Activated gamma-delta T cell treated with anti-CD3 and anti-CD28 coated beads, Interleukin-2, amount 50 U/mL, for 16 hours (primary cell): ENCODE data around the gene HSP90AB1.

Experiments
- DNase-seq: peaks from one replicate; pipeline ENCODE4 v3.0.0-alpha.2; 2020; ENCODE audit warnings: low read depth

HSP90AB1 gene

GRCh38 chr6:44269178-44269920, 22.4 kb downstream of the HSP90AB1 start:
- DNase-seq = no peak

GRCh38 chr6:44269921-44270525, 23.1 kb downstream of the HSP90AB1 start, which contains the start of gene TMEM151B:
TMEM151B (plus strand) TSS chr6:44270450; CDS start chr6:44270743, 293 bp downstream.
- DNase-seq = no peak

GRCh38 chr6:44270526-44271405, 23.9 kb downstream of the HSP90AB1 start:
- no peak for DNase-seq

- DNase-seq = no peak
Measured at GRCh38 chr6:44271406-44271723, 24.5 kb downstream of the HSP90AB1 start.

GRCh38 chr6:44271914-44272313, 25.0 kb downstream of the HSP90AB1 start:
- DNase-seq = no peak

- no peak for DNase-seq
Measured at GRCh38 chr6:44272529-44272928, 25.6 kb downstream of the HSP90AB1 start.

GRCh38 chr6:44272999-44273566, 26.2 kb downstream of the HSP90AB1 start:
- no peak for DNase-seq

GRCh38 chr6:44273617-44274016, 26.7 kb downstream of the HSP90AB1 start:
- DNase-seq = no peak

- DNase-seq = no peak
Measured at GRCh38 chr6:44275271-44275748, 28.4 kb downstream of the HSP90AB1 start.

- DNase-seq = no peak
Measured at GRCh38 chr6:44275749-44276648, 29.1 kb downstream of the HSP90AB1 start.

- DNase-seq = no peak
Measured at GRCh38 chr6:44276667-44277640, 30.1 kb downstream of the HSP90AB1 start.

- DNase-seq = no peak
Measured at GRCh38 chr6:44277763-44278162, 30.9 kb downstream of the HSP90AB1 start.

- no peak for DNase-seq
Measured at GRCh38 chr6:44278315-44278714, 31.4 kb downstream of the HSP90AB1 start.

- DNase-seq = no peak
Measured at GRCh38 chr6:44278774-44279697, 32.1 kb downstream of the HSP90AB1 start.

GRCh38 chr6:44284121-44284520, 37.2 kb downstream of the HSP90AB1 start:
- DNase-seq = no peak

- no peak for DNase-seq
Measured at GRCh38 chr6:44284867-44285266, 38.0 kb downstream of the HSP90AB1 start.

GRCh38 chr6:44285552-44286284, 38.8 kb downstream of the HSP90AB1 start:
- no peak for DNase-seq

- DNase-seq = no peak
Measured at GRCh38 chr6:44286285-44286565, 39.3 kb downstream of the HSP90AB1 start.
